H1 (cell line): ENCODE results near the gene KRT81. TPM values are rescaled to one million over a fixed set of nuclear protein-coding genes. Genes with fewer than 3 reads are reported as not detected.

Experiments used
- CTCF ChIA-PET: fragments of 300-600 bp; sonication (Branson Sonifier 250); formaldehyde crosslinking; loops from one replicate; lab custom pipeline; 2021; ENCODE audit not compliant: partially characterized antibody; lab: Charles Lee
- POLR2A ChIA-PET: fragments of 300-600 bp; sonication (Branson Sonifier 250); formaldehyde crosslinking; loops from one replicate; lab custom pipeline; 2021; ENCODE audit warnings: inconsistent platforms; ENCODE audit not compliant: partially characterized antibody; lab: Charles Lee
- DNase-seq, 2 experiments: peaks; one replicate each; pipeline versions ENCODE4 v3.0.0 to v3.0.0-alpha.2; 2010 to 2022; ENCODE audit warnings: low spot score in 2 of 2, low read depth in 1 of 2, mixed read lengths in 1 of 2
- FAIRE-seq: peaks from 2 replicates; lab custom pipeline; 2011; peaks lifted over from hg19 to GRCh38; lab: Jason Lieb, UNC
- H2AFZ ChIP-seq: 2 replicates; pipeline ENCODE4 v1.8.1; 2012; ENCODE audit warnings: low read length, inconsistent platforms
- H2AK5ac ChIP-seq: 2 replicates; pipeline ENCODE4 v1.6.1; 2013; ENCODE audit warnings: low read depth, low read length
- H2BK120ac ChIP-seq: replicated peaks from 2 replicates; pipeline ENCODE3; 2013; ENCODE audit warnings: low read depth, low read length, inconsistent platforms
- H2BK12ac ChIP-seq: 2 replicates; pipeline ENCODE4 v1.6.1; 2013; ENCODE audit warnings: low read depth, low read length
- H2BK15ac ChIP-seq: 2 replicates; pipeline ENCODE4 v1.6.1; 2013; ENCODE audit warnings: low read length
- H2BK20ac ChIP-seq: 2 replicates; pipeline ENCODE4 v1.6.1; 2013; ENCODE audit warnings: low read length
- H2BK5ac ChIP-seq: 2 replicates; pipeline ENCODE4 v1.6.1; 2013; ENCODE audit warnings: low read depth, low read length
- H3K14ac ChIP-seq: 2 replicates; pipeline ENCODE4 v1.6.1; 2013; ENCODE audit warnings: inconsistent platforms; ENCODE audit not compliant: insufficient read length
- H3K18ac ChIP-seq: 2 replicates; pipeline ENCODE4 v1.6.1; 2013; ENCODE audit warnings: low read length; ENCODE audit errors: extremely low read depth
- H3K23ac ChIP-seq: 2 replicates; pipeline ENCODE4 v1.6.1; 2013; ENCODE audit warnings: inconsistent platforms; ENCODE audit not compliant: insufficient read length
- H3K23me2 ChIP-seq: 2 replicates; pipeline ENCODE4 v1.6.1; 2013; ENCODE audit warnings: low read depth, low read length
- H3K27ac ChIP-seq: 2 replicates; pipeline ENCODE4 v1.6.1; 2011; ENCODE audit warnings: low read depth, low read length, inconsistent platforms
- H3K27me3 ChIP-seq, 4 experiments: replicated peaks in 1 of 4; 1 replicate in 1 of 4; 2 replicates in 3 of 4; pipeline versions ENCODE4 v1.6.1 to v1.8.1; 2011 to 2013; ENCODE audit warnings: low read length in 3 of 4, mild to moderate bottlenecking in 3 of 4, inconsistent platforms in 2 of 4, mixed read lengths in 2 of 4, moderate library complexity in 1 of 4; ENCODE audit not compliant: control insufficient read depth in 3 of 4, insufficient read depth in 3 of 4; ENCODE audit errors: extremely low read depth in 1 of 4
- H3K36me3 ChIP-seq, 4 experiments: 2 replicates each; pipeline versions ENCODE4 v1.6.1 to v1.8.1; 2011 to 2013; ENCODE audit warnings: mild to moderate bottlenecking in 4 of 4, low read length in 3 of 4, moderate library complexity in 2 of 4, control low read depth in 1 of 4, inconsistent platforms in 1 of 4; ENCODE audit not compliant: insufficient read depth in 4 of 4, control insufficient read depth in 2 of 4
- H3K4ac ChIP-seq: replicated peaks from 2 replicates; pipeline ENCODE3; 2013; ENCODE audit warnings: low read length, low read depth, mixed read lengths, inconsistent platforms; ENCODE audit not compliant: insufficient read length
- H3K4me1 ChIP-seq, 4 experiments: replicated peaks in 1 of 4; 1 replicate in 1 of 4; 2 replicates in 3 of 4; pipeline versions ENCODE4 v1.6.1 to v1.8.1; 2011 to 2013; ENCODE audit warnings: low read length in 3 of 4, inconsistent platforms in 2 of 4, mixed read lengths in 1 of 4; ENCODE audit not compliant: insufficient read depth in 4 of 4, control insufficient read depth in 3 of 4
- H3K4me2 ChIP-seq, 2 experiments: 2 replicates each; pipeline versions ENCODE4 v1.6.1 to v1.8.1; 2011 to 2013; ENCODE audit warnings: low read depth in 2 of 2, low read length in 2 of 2, control low read depth in 1 of 2, inconsistent platforms in 1 of 2, mild to moderate bottlenecking in 1 of 2; ENCODE audit not compliant: insufficient read depth in 1 of 2
- H3K4me3 ChIP-seq, 4 experiments: fragments of 200-600, 300-600 bp in 1 of 4; sonication (generic), shearing (Covaris generic), sonication (Bioruptor Twin) in 1 of 4; 2 replicates each; pipeline versions ENCODE4 v1.5.1 to v1.8.1; 2011 to 2016; ENCODE audit warnings: low read length in 4 of 4, low read depth in 3 of 4, control low read depth in 2 of 4, inconsistent platforms in 2 of 4, mild to moderate bottlenecking in 2 of 4, mixed read lengths in 1 of 4, moderate library complexity in 1 of 4; ENCODE audit not compliant: insufficient read depth in 2 of 4; ENCODE audit errors: extremely low read depth in 1 of 4
- H3K56ac ChIP-seq: replicated peaks from 2 replicates; pipeline ENCODE3; 2013; ENCODE audit warnings: low read depth, mild to moderate bottlenecking, mixed read lengths, low read length, inconsistent platforms; ENCODE audit not compliant: insufficient read length
- H3K79me1 ChIP-seq: 2 replicates; pipeline ENCODE4 v1.6.1; 2013; ENCODE audit warnings: low read depth, low read length, control low read depth
- H3K79me2 ChIP-seq, 2 experiments: 2 replicates each; pipeline versions ENCODE4 v1.6.1 to v1.8.1; 2012 to 2013; ENCODE audit warnings: low read length in 2 of 2, mild to moderate bottlenecking in 2 of 2, inconsistent platforms in 1 of 2; ENCODE audit not compliant: insufficient read depth in 2 of 2, control insufficient read depth in 1 of 2
- H3K9ac ChIP-seq, 4 experiments: replicated peaks in 1 of 4; 1 replicate in 1 of 4; 2 replicates in 3 of 4; pipeline versions ENCODE4 v1.6.1 to v1.8.1; 2011 to 2013; ENCODE audit warnings: low read depth in 3 of 4, low read length in 3 of 4, control low read depth in 2 of 4, mild to moderate bottlenecking in 2 of 4, moderate library complexity in 2 of 4, inconsistent platforms in 1 of 4; ENCODE audit errors: extremely low read depth in 1 of 4
- H3K9me3 ChIP-seq, 2 experiments: 2 replicates each; pipeline versions ENCODE4 v1.6.1 to v1.8.1; 2012 to 2013; ENCODE audit warnings: mild to moderate bottlenecking in 2 of 2, moderate library complexity in 2 of 2, control low read depth in 1 of 2, inconsistent platforms in 1 of 2, low read depth in 1 of 2, low read length in 1 of 2, mixed read lengths in 1 of 2; ENCODE audit not compliant: insufficient read depth in 2 of 2
- H4K20me1 ChIP-seq, 2 experiments: replicated peaks in 1 of 2; 2 replicates each; pipeline versions ENCODE3 to v1.8.1; 2011 to 2013; ENCODE audit warnings: inconsistent platforms in 2 of 2, low read length in 2 of 2, mild to moderate bottlenecking in 1 of 2; ENCODE audit not compliant: insufficient read depth in 2 of 2, control insufficient read depth in 1 of 2
- H4K5ac ChIP-seq: 2 replicates; pipeline ENCODE4 v1.6.1; 2013; ENCODE audit warnings: low read length, low read depth, mixed read lengths, inconsistent platforms; ENCODE audit not compliant: insufficient read length
- H4K8ac ChIP-seq: 2 replicates; pipeline ENCODE4 v1.8.0; 2013; ENCODE audit warnings: mild to moderate bottlenecking, moderate library complexity, low read length, inconsistent platforms; ENCODE audit not compliant: insufficient read depth; ENCODE audit errors: extremely low read depth
- H4K91ac ChIP-seq: replicated peaks from 2 replicates; pipeline ENCODE3; 2013; ENCODE audit warnings: low read length, mixed read lengths, inconsistent platforms; ENCODE audit not compliant: insufficient read length
- ASH2L ChIP-seq: fragments of 200-600, 300-600 bp; sonication (generic); IDR thresholded peaks from one replicate; pipeline ENCODE4 v1.7.1; 2017; ENCODE audit warnings: low read length
- BACH1 ChIP-seq: IDR thresholded peaks from 2 replicates; pipeline ENCODE4 v1.6.1; 2012; ENCODE audit warnings: low read length, improper control_type of control experiment
- CTBP2 ChIP-seq: IDR thresholded peaks from 2 replicates; pipeline ENCODE4 v1.7.0; 2011; ENCODE audit warnings: borderline replicate concordance, mild to moderate bottlenecking, moderate library complexity, mixed read lengths, low read length; ENCODE audit not compliant: insufficient read depth, insufficient read length
- EP300 ChIP-seq, 2 experiments: IDR thresholded peaks; 1 replicate in 1 of 2; 2 replicates in 1 of 2; pipeline ENCODE4 v1.6.1; 2011 to 2012; ENCODE audit warnings: low read depth in 2 of 2, low read length in 2 of 2, mild to moderate bottlenecking in 2 of 2, borderline replicate concordance in 1 of 2, inconsistent platforms in 1 of 2, moderate library complexity in 1 of 2
- GABPA ChIP-seq: IDR thresholded peaks from 2 replicates; pipeline ENCODE4 v1.6.1; 2011; ENCODE audit warnings: mild to moderate bottlenecking, low read length, moderate library complexity, borderline replicate concordance; ENCODE audit not compliant: insufficient read depth
- KDM5A ChIP-seq: fragments of 200-600 bp; IDR thresholded peaks from 2 replicates; pipeline ENCODE4 v1.7.1; 2012; ENCODE audit warnings: mild to moderate bottlenecking, low read length, inconsistent platforms, mixed read lengths
- NRF1 ChIP-seq: IDR thresholded peaks from 2 replicates; pipeline ENCODE4 v1.6.1; 2011; ENCODE audit warnings: mild to moderate bottlenecking, low read depth, low read length, improper control_type of control experiment
- RFX5 ChIP-seq: IDR thresholded peaks from 2 replicates; pipeline ENCODE4 v1.6.1; 2011; ENCODE audit warnings: low read depth, low read length, improper control_type of control experiment, borderline replicate concordance
- SIN3A ChIP-seq, 2 experiments: IDR thresholded peaks in 1 of 2; conservative IDR thresholded peaks in 1 of 2; 2 replicates each; pipeline ENCODE4 v1.6.1; 2011 to 2012; ENCODE audit warnings: low read length in 2 of 2, improper control_type of control experiment in 1 of 2, low read depth in 1 of 2, mild to moderate bottlenecking in 1 of 2
- SP2 ChIP-seq: IDR thresholded peaks from 2 replicates; pipeline ENCODE4 v1.6.1; 2012; ENCODE audit warnings: mild to moderate bottlenecking, low read length, inconsistent platforms
- YY1 ChIP-seq: IDR thresholded peaks from 2 replicates; pipeline ENCODE4 v1.6.1; 2011; ENCODE audit warnings: low read depth, mild to moderate bottlenecking, low read length
- WGBS, 2 experiments: shearing (Covaris generic) in 1 of 2; methylation state at CpG; one replicate each; pipeline versions ENCODE4 v1.1.6 to v1.1.7; 2013 to 2015; ENCODE audit warnings: low lambda C conversion rate in 2 of 2, mixed read lengths in 2 of 2, inconsistent platforms in 1 of 2, low coverage in 1 of 2, missing lambda C conversion rate in 1 of 2; ENCODE audit not compliant: insufficient replicate concordance in 2 of 2, insufficient coverage in 1 of 2, insufficient read length in 1 of 2; ENCODE audit errors: extremely low coverage in 1 of 2, missing lambda C conversion rate in 1 of 2; 5-methylcytosine and 5-hydroxymethylcytosine counted together
- polyA plus RNA-seq, 7 experiments: library from polyadenylated mRNA; depleted of rRNA in 3 of 7; stranded (reverse) in 5 of 7; unstranded in 2 of 7; fragments of >200 nt in 5 of 7; fragments of 200-250 nt in 2 of 7; gene quantifications; 1 replicate in 5 of 7; 2 replicates in 1 of 7; 4 replicates in 1 of 7; pipeline versions ENCODE4 v1.2.1 to v1.2.3, GENCODE V29; 2011 to 2013; ENCODE audit warnings: missing spikeins in 2 of 7, mixed read lengths in 2 of 7
- total RNA-seq: library from RNA; stranded (reverse); fragmentation: NEBNext Ultra II Directional; extraction: Animal tissue kit (Norgen Biotek cat#: 25700); gene quantifications from 2 replicates; pipeline ENCODE4 v1.2.1, GENCODE V29; 2021
- TF ChIP-seq, protein P1 (sequence below): IDR thresholded peaks from 2 replicates; pipeline ENCODE4 v1.6.1; 2012; ENCODE audit warnings: low read length, inconsistent platforms

Gene KRT81
- total and polyA plus RNA-seq, 2 of the 8 experiments (the other 6 are each of a cell fraction or from before 2014, with no cell fraction given), result not detected

DNA sequence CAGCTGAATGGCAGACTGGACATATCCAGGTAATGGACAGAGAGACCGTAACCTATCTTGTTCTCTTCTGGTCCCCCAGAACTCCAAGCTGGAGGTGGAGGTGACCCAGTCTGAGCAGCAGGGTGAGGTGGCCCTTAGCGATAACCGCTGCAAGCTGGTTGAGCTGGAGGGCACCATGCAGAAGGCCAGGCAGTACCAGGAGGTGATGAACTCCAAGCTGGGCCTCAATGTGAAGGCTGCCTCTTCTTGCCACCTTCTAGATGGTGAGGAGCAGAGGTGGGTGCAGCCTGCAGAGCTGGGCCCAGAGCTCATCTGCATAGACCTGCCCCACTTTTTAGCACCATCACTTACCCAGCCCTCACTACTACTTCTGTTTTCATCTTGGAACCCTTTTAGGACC, 24.1 kb downstream of the KRT81 start:
- POLR2A ChIA-PET, result no interaction called here
- TF ChIP-seq CTBP2 (no peak), KDM5A (no peak), YY1 (no peak), BACH1 (no peak), EP300 (IDR thresholded peaks at IDR 0.05; ENCODE audit: borderline replicate concordance in 1 of 2, low read depth in 2 of 2, low read length in 2 of 2) (no peak), NRF1 (no peak), ASH2L (no peak), SP2 (no peak), GABPA (no peak), SIN3A (conservative IDR thresholded peaks at IDR 0.05 in 1 of 2, IDR thresholded peaks at IDR 0.05 in 1 of 2; ENCODE audit: low read depth in 1 of 2, low read length in 2 of 2) (no peak), RFX5 (no peak)
- TF ChIP-seq, protein P1, sequence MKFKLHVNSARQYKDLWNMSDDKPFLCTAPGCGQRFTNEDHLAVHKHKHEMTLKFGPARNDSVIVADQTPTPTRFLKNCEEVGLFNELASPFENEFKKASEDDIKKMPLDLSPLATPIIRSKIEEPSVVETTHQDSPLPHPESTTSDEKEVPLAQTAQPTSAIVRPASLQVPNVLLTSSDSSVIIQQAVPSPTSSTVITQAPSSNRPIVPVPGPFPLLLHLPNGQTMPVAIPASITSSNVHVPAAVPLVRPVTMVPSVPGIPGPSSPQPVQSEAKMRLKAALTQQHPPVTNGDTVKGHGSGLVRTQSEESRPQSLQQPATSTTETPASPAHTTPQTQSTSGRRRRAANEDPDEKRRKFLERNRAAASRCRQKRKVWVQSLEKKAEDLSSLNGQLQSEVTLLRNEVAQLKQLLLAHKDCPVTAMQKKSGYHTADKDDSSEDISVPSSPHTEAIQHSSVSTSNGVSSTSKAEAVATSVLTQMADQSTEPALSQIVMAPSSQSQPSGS, result no peak

More for the DNA sequence above, 24.1 kb downstream of the KRT81 start:
- no peak overlapping the region for H3K23ac ChIP-seq
- no peak overlapping the region for H4K8ac ChIP-seq
- no peak overlapping the region for H2BK20ac ChIP-seq
- H2AK5ac ChIP-seq, result no peak overlapping the region
- H3K27ac ChIP-seq, result no peak overlapping the region
- H3K27me3 ChIP-seq, result no peaks in the 10 kb centered on the region; a peak in 1 of 7 replicates
- H2BK5ac ChIP-seq, result no peak overlapping the region
- H3K14ac ChIP-seq, result no peak overlapping the region
- H3K4me3 ChIP-seq, result no peak overlapping the region
- no peaks in the 10 kb centered on the region for H3K79me1 ChIP-seq
- FAIRE-seq (no peak), DNase-seq (no peak)
- H3K18ac ChIP-seq, result no peak overlapping the region
- H3K4ac ChIP-seq, result no peak overlapping the region
- H4K5ac ChIP-seq, result no peak overlapping the region
- no peak overlapping the region for H2BK120ac ChIP-seq
- no peaks in the 10 kb centered on the region for H3K4me1 ChIP-seq
- H3K9ac ChIP-seq, result no peak overlapping the region
- H3K4me2 ChIP-seq, result no peak overlapping the region
- no peak overlapping the region for H3K56ac ChIP-seq
- 66% methylated on average over 3 of the region's 3 CpGs; no CpG with 5 or more reads in 1 of the 2 experiments for WGBS, 2 experiments
- peaks cover 0 to 4% of the 10 kb centered on the region in 2 experiments; a peak in 1 of 4 replicates for H3K9me3 ChIP-seq
- no peaks in the 10 kb centered on the region for H3K36me3 ChIP-seq
- H2BK12ac ChIP-seq, result no peak overlapping the region
- H3K23me2 ChIP-seq, result no peaks in the 10 kb centered on the region
- no peak overlapping the region for H2AFZ ChIP-seq
- H4K91ac ChIP-seq, result no peak overlapping the region
- H3K79me2 ChIP-seq, result no peaks in the 10 kb centered on the region
- no peaks in the 10 kb centered on the region for H4K20me1 ChIP-seq
- H2BK15ac ChIP-seq, result no peak overlapping the region
- CTCF ChIA-PET, result interaction anchor here (0.8 to 7.0 kb wide), 12 partner anchors 9 to 54 kb away, joined by 3 to 87 read pairs (median 4); partner anchors contain the start of gene KRT86
